SK-N-SH treated with all-trans-retinoic acid at 6 μM for 48 hours (cell line): ENCODE measurements around the gene SQSTM1.

ENCODE experiments used
- ATAC-seq: fragments of 200-7000 bp; cut with Tn5 transposase; 3 replicates; pipeline ENCODE4 v1.9.1; 2020; ENCODE audit warnings: mild to moderate bottlenecking, moderate library complexity
- ARNTL ChIP-seq: fragments of 450-650 bp; formaldehyde crosslinking; IDR thresholded peaks from 2 replicates; pipeline ENCODE4 v1.5.0; 2020; ENCODE audit warnings: low read depth, mild to moderate bottlenecking, moderate library complexity, borderline replicate concordance
- BACH2 ChIP-seq: fragments of 250-450 bp; sonication (Bioruptor Pico); IDR thresholded peaks from 2 replicates; pipeline ENCODE4 v1.9.0; 2021; ENCODE audit warnings: mild to moderate bottlenecking, borderline replicate concordance
- CSDC2 ChIP-seq: fragments of 250-450 bp; sonication (Bioruptor Pico); IDR thresholded peaks from 2 replicates; pipeline ENCODE4 v1.5.0; 2020; ENCODE audit warnings: mild to moderate bottlenecking, moderate library complexity
- ESRRG ChIP-seq: fragments of 250-450 bp; sonication (Bioruptor Pico); IDR thresholded peaks from 2 replicates; pipeline ENCODE4 v1.6.1; 2021; ENCODE audit warnings: mild to moderate bottlenecking
- GLIS3 ChIP-seq: fragments of 250-450 bp; sonication (Bioruptor Pico); IDR thresholded peaks from 2 replicates; pipeline ENCODE4 v1.5.0; 2020; ENCODE audit warnings: mild to moderate bottlenecking, moderate library complexity
- ISL1 ChIP-seq: fragments of 250-450 bp; sonication (Bioruptor Pico); IDR thresholded peaks from 2 replicates; pipeline ENCODE4 v2.1.2; 2022; ENCODE audit warnings: mild to moderate bottlenecking, moderate library complexity
- OSR1 ChIP-seq: fragments of 250-450 bp; sonication (Bioruptor Pico); IDR thresholded peaks from 2 replicates; pipeline ENCODE4 v1.8.0; 2022; ENCODE audit warnings: moderate library complexity, mild to moderate bottlenecking, inconsistent platforms
- PPARA ChIP-seq: fragments of 250-450 bp; sonication (Bioruptor Pico); IDR thresholded peaks from 2 replicates; pipeline ENCODE4 v1.5.0; 2020; ENCODE audit warnings: mild to moderate bottlenecking, borderline replicate concordance
- SNAI2 ChIP-seq: fragments of 250-450 bp; sonication (Bioruptor Pico); IDR thresholded peaks from 2 replicates; pipeline ENCODE4 v1.5.0; 2020; ENCODE audit warnings: mild to moderate bottlenecking, moderate library complexity
- TCF4 ChIP-seq: fragments of 250-450 bp; sonication (Bioruptor Pico); IDR thresholded peaks from 2 replicates; pipeline ENCODE4 v1.8.0; 2021; ENCODE audit warnings: mild to moderate bottlenecking, moderate library complexity, borderline replicate concordance
- TOX ChIP-seq: fragments of 250-450 bp; sonication (Bioruptor Pico); IDR thresholded peaks from 2 replicates; pipeline ENCODE4 v1.8.0; 2021; ENCODE audit warnings: mild to moderate bottlenecking, moderate library complexity, borderline replicate concordance
- ZFP3 ChIP-seq: fragments of 250-450 bp; sonication (Bioruptor Pico); IDR thresholded peaks from 2 replicates; pipeline ENCODE4 v1.5.0; 2020; ENCODE audit warnings: mild to moderate bottlenecking, moderate library complexity
- ZFP30 ChIP-seq: fragments of 450-650 bp; formaldehyde crosslinking; IDR thresholded peaks from 2 replicates; pipeline ENCODE4 v1.5.0; 2022; ENCODE audit warnings: mild to moderate bottlenecking, moderate library complexity
- ZNF565 ChIP-seq: fragments of 450-650 bp; formaldehyde crosslinking; conservative IDR thresholded peaks from 2 replicates; pipeline ENCODE4 v1.5.0; 2020; ENCODE audit warnings: low read depth, mild to moderate bottlenecking, moderate library complexity
- ZNF70 ChIP-seq: fragments of 450-650 bp; formaldehyde crosslinking; IDR thresholded peaks from 2 replicates; pipeline ENCODE4 v1.5.0; 2020; ENCODE audit warnings: mild to moderate bottlenecking, moderate library complexity
- TF ChIP-seq, protein P1 (sequence below): fragments of 250-450 bp; sonication (Bioruptor Pico); IDR thresholded peaks from 2 replicates; pipeline ENCODE4 v1.5.0; 2020; ENCODE audit warnings: mild to moderate bottlenecking, moderate library complexity
- TF ChIP-seq, protein P2 (sequence below): fragments of 250-450 bp; sonication (Bioruptor Pico); IDR thresholded peaks from 2 replicates; pipeline ENCODE4 v1.8.0; 2020; ENCODE audit warnings: mild to moderate bottlenecking, moderate library complexity, borderline replicate concordance
- TF ChIP-seq, protein P3 (sequence below): fragments of 250-450 bp; sonication (Bioruptor Pico); IDR thresholded peaks from 2 replicates; pipeline ENCODE4 v1.5.1; 2021; ENCODE audit warnings: mild to moderate bottlenecking, moderate library complexity
- TF ChIP-seq, protein P4 (sequence below): fragments of 250-450 bp; sonication (Bioruptor Pico); IDR thresholded peaks from 2 replicates; pipeline ENCODE4 v1.5.1; 2020; ENCODE audit warnings: low read depth, mild to moderate bottlenecking, moderate library complexity

The SQSTM1 gene

DNA sequence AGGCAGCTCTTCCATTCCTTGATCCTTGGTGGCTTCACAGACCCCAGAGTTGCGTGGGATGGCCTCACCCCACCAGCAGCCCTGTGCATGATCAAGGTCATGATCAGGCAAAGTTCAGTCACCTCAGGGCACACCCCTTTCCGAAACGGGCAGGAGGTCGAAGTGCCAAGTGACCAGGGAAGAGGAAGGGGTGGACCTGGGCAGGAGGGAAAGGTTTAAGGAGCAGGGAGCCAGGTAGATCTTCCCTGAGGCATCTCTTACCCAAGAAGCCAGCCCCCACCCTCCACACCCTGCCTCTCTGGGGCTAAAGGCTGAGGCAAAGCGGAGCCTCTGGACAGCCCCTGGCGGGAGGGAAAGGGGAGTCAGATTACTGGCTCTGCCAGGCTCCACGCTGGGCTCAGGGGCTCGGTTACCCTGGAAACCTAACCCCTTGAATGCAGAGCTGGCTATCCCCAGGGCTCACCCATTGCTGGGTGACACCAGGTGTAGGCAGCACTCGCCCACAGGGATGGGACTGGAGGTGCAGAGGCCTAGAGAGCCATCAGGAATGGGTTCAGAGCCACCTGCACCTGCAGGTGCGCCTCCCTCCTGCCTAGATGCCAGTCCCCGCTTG lies 17.6 kb upstream of the SQSTM1 start:
- no peak for ATAC-seq
- TF ChIP-seq, protein P1, sequence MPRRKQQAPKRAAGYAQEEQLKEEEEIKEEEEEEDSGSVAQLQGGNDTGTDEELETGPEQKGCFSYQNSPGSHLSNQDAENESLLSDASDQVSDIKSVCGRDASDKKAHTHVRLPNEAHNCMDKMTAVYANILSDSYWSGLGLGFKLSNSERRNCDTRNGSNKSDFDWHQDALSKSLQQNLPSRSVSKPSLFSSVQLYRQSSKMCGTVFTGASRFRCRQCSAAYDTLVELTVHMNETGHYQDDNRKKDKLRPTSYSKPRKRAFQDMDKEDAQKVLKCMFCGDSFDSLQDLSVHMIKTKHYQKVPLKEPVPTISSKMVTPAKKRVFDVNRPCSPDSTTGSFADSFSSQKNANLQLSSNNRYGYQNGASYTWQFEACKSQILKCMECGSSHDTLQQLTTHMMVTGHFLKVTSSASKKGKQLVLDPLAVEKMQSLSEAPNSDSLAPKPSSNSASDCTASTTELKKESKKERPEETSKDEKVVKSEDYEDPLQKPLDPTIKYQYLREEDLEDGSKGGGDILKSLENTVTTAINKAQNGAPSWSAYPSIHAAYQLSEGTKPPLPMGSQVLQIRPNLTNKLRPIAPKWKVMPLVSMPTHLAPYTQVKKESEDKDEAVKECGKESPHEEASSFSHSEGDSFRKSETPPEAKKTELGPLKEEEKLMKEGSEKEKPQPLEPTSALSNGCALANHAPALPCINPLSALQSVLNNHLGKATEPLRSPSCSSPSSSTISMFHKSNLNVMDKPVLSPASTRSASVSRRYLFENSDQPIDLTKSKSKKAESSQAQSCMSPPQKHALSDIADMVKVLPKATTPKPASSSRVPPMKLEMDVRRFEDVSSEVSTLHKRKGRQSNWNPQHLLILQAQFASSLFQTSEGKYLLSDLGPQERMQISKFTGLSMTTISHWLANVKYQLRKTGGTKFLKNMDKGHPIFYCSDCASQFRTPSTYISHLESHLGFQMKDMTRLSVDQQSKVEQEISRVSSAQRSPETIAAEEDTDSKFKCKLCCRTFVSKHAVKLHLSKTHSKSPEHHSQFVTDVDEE (CRISPR knock-in tag), result no peak
- TF ChIP-seq ESRRG, result no peak
- TF ChIP-seq, protein P2, sequence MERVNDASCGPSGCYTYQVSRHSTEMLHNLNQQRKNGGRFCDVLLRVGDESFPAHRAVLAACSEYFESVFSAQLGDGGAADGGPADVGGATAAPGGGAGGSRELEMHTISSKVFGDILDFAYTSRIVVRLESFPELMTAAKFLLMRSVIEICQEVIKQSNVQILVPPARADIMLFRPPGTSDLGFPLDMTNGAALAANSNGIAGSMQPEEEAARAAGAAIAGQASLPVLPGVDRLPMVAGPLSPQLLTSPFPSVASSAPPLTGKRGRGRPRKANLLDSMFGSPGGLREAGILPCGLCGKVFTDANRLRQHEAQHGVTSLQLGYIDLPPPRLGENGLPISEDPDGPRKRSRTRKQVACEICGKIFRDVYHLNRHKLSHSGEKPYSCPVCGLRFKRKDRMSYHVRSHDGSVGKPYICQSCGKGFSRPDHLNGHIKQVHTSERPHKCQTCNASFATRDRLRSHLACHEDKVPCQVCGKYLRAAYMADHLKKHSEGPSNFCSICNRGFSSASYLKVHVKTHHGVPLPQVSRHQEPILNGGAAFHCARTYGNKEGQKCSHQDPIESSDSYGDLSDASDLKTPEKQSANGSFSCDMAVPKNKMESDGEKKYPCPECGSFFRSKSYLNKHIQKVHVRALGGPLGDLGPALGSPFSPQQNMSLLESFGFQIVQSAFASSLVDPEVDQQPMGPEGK, result no peak
- no peak for TF ChIP-seq TOX (CRISPR knock-in tag)
- no peak for TF ChIP-seq ZNF565 (CRISPR knock-in tag)
- TF ChIP-seq GLIS3, result no peak
- no peak for TF ChIP-seq ZFP3 (CRISPR knock-in tag)
- no peak for TF ChIP-seq ZNF70 (CRISPR knock-in tag)
- TF ChIP-seq, protein P3, sequence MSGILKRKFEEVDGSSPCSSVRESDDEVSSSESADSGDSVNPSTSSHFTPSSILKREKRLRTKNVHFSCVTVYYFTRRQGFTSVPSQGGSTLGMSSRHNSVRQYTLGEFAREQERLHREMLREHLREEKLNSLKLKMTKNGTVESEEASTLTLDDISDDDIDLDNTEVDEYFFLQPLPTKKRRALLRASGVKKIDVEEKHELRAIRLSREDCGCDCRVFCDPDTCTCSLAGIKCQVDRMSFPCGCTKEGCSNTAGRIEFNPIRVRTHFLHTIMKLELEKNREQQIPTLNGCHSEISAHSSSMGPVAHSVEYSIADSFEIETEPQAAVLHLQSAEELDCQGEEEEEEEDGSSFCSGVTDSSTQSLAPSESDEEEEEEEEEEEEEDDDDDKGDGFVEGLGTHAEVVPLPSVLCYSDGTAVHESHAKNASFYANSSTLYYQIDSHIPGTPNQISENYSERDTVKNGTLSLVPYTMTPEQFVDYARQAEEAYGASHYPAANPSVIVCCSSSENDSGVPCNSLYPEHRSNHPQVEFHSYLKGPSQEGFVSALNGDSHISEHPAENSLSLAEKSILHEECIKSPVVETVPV, result no peak
- TF ChIP-seq PPARA (CRISPR knock-in tag), result no peak
- no peak for TF ChIP-seq CSDC2 (CRISPR knock-in tag)
- TF ChIP-seq BACH2 (CRISPR knock-in tag), result no peak
- TF ChIP-seq, protein P4, sequence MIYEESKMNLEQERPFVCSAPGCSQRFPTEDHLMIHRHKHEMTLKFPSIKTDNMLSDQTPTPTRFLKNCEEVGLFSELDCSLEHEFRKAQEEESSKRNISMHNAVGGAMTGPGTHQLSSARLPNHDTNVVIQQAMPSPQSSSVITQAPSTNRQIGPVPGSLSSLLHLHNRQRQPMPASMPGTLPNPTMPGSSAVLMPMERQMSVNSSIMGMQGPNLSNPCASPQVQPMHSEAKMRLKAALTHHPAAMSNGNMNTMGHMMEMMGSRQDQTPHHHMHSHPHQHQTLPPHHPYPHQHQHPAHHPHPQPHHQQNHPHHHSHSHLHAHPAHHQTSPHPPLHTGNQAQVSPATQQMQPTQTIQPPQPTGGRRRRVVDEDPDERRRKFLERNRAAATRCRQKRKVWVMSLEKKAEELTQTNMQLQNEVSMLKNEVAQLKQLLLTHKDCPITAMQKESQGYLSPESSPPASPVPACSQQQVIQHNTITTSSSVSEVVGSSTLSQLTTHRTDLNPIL (CRISPR knock-in tag), result no peak
- TF ChIP-seq TCF4, result no peak
- no peak for TF ChIP-seq OSR1 (CRISPR knock-in tag)
- TF ChIP-seq ISL1, result no peak
- TF ChIP-seq, all 23 proteins: peak for 0

DNA sequence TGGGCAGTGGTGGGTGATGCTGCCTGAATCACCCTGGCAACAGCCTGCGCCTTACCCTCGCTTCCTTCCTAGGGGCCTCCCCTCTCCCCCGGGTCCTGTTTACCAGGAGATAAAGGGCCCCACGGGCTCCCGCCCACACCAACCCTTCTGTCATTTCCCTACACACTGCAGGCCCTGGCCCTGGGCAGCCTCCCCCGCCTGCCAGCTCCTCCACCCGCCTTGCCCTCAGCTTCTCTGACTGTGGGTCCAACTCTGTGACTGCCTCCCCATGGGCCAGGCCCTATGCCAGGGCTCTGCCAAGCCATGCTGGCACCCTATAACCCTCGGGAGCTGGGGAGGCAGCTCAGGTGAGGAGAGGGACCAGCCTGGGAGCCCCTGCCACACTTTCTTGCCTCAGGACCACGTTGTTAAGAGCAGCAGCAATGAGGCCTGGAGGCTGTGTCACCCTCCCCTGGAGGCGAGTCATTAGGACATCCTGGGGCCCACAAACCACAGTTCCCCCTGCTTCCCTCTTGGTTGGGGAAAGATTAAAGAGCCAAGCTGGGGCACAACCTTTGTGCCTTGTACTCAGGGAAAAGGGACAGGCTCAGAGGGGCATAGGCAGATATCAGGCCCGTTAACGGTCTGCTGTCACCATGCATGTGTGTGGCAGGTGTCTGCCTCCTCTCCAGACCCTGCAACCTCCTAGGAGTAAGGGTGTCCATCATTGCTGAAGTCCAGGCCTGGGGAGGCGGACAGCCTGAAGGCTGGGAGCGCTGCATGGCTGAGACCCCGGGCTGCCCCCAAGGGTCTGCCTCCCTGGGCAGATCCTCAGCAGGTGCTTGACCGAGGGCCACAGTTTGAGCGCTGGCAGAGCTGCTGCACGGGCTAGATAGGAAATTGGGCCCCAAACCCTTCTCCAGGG lies 16.8 kb upstream of the SQSTM1 start:
- TF ChIP-seq ZFP30 (no peak), BACH2 (CRISPR knock-in tag) (no peak), CSDC2 (CRISPR knock-in tag) (no peak), SNAI2 (CRISPR knock-in tag) (no peak), GLIS3 (no peak)
- TF ChIP-seq, protein P1 (CRISPR knock-in tag), result no peak
- no peak for ATAC-seq

DNA sequence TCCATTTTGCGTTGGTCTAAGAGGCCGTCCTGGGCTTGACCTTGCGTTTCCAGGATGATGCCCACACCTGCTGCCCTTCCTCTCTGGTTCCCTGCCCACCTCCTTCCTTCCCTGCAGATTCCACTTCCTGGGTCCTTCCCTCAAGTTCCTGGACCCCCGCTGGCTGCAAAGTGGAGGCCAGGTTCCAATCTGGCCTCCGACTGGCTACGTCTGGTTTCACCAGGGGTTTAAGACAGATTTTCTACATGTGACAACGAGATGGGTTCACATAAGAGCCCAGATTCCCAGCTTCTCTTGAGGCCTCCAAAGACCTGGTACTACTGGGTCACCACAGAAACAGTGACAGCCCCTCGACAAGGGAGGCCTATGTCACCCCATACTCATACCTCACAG lies 16.2 kb upstream of the SQSTM1 start:
- ATAC-seq, result no peak
- TF ChIP-seq ARNTL (CRISPR knock-in tag), result no peak
- TF ChIP-seq OSR1 (CRISPR knock-in tag), result no peak
- TF ChIP-seq ZFP3 (CRISPR knock-in tag), result no peak
- TF ChIP-seq CSDC2 (CRISPR knock-in tag), result no peak
